HepG2 (cell line): ENCODE measurements around the gene IQCN. TPM values are rescaled to one million over a fixed set of nuclear protein-coding genes. Genes with fewer than 3 reads are reported as not detected.
A peak's percentile ranks its signal among the peaks of the same experiment; 100 is the strongest.

Source experiments
- BCL6 ChIP-seq: IDR thresholded peaks from 2 replicates; pipeline ENCODE4 v1.6.1; 2016; ENCODE audit warnings: missing genetic modification reagents, missing compliant biosample characterization
- BORCS8-MEF2B ChIP-seq: sonication (generic); formaldehyde crosslinking; IDR thresholded peaks from 2 replicates; pipeline ENCODE4 v1.8.0; 2022; ENCODE audit warnings: mild to moderate bottlenecking, missing genetic modification reagents
- BRCA1 ChIP-seq: sonication (generic); formaldehyde crosslinking; IDR thresholded peaks from 2 replicates; pipeline ENCODE4 v1.4.0; 2020; ENCODE audit warnings: missing genetic modification reagents
- CCDC6 ChIP-seq: sonication (generic); formaldehyde crosslinking; IDR thresholded peaks from 2 replicates; pipeline ENCODE4 v1.8.1; 2022; ENCODE audit warnings: mild to moderate bottlenecking, missing genetic modification reagents, moderate library complexity
- EEA1 ChIP-seq: sonication (generic); formaldehyde crosslinking; IDR thresholded peaks from 2 replicates; pipeline ENCODE4 v1.5.1; 2020; ENCODE audit warnings: mild to moderate bottlenecking, missing genetic modification reagents, borderline replicate concordance
- IRF2 ChIP-seq: IDR thresholded peaks from 2 replicates; pipeline ENCODE4 v1.6.1; 2018; ENCODE audit warnings: missing genetic modification reagents, missing compliant biosample characterization
- JUN ChIP-seq: sonication (generic); formaldehyde crosslinking; IDR thresholded peaks from 2 replicates; pipeline ENCODE4 v1.4.0; 2020; ENCODE audit warnings: mild to moderate bottlenecking, missing genetic modification reagents
- KDM1A ChIP-seq: IDR thresholded peaks from 2 replicates; pipeline ENCODE4 v1.6.1; 2016; ENCODE audit warnings: missing compliant biosample characterization
- MED1 ChIP-seq: sonication (generic); formaldehyde crosslinking; IDR thresholded peaks from 2 replicates; pipeline ENCODE4 v1.4.0; 2020; ENCODE audit warnings: missing genetic modification reagents
- MEIS2 ChIP-seq: sonication (generic); formaldehyde crosslinking; IDR thresholded peaks from 2 replicates; pipeline ENCODE4 v1.9.0; 2021; ENCODE audit warnings: mild to moderate bottlenecking, missing genetic modification reagents
- MLX ChIP-seq: IDR thresholded peaks from 2 replicates; pipeline ENCODE4 v1.6.1; 2016
- MXD4 ChIP-seq: IDR thresholded peaks from 2 replicates; pipeline ENCODE4 v1.6.1; 2016; ENCODE audit warnings: mild to moderate bottlenecking, missing biosample characterization, missing genetic modification reagents
- MXI1 ChIP-seq: IDR thresholded peaks from 3 replicates; pipeline ENCODE4 v1.6.1; 2012; ENCODE audit warnings: low read depth, low read length, inconsistent platforms, borderline replicate concordance
- RFX3 ChIP-seq: IDR thresholded peaks from 2 replicates; pipeline ENCODE4 v1.6.1; 2016; ENCODE audit warnings: missing biosample characterization, missing genetic modification reagents
- RNF2 ChIP-seq: fragments of 450-650 bp; conservative IDR thresholded peaks from 2 replicates; pipeline ENCODE4 v1.6.1; 2016; ENCODE audit warnings: low read depth
- RXRB ChIP-seq: IDR thresholded peaks from 2 replicates; pipeline ENCODE4 v1.6.1; 2016; ENCODE audit warnings: borderline replicate concordance, missing genetic modification reagents, missing compliant biosample characterization
- SMAD1 ChIP-seq: sonication (generic); formaldehyde crosslinking; IDR thresholded peaks from 2 replicates; pipeline ENCODE4 v1.4.0; 2020; ENCODE audit warnings: missing genetic modification reagents, low read depth, mild to moderate bottlenecking, borderline replicate concordance
- SOX5 ChIP-seq: IDR thresholded peaks from 2 replicates; pipeline ENCODE4 v1.6.1; 2016; ENCODE audit warnings: borderline replicate concordance
- TAF1 ChIP-seq: sonication (generic); formaldehyde crosslinking; IDR thresholded peaks from 2 replicates; pipeline ENCODE4 v1.4.0; 2020; ENCODE audit warnings: missing genetic modification reagents
- TBX3 ChIP-seq: fragments of 450-650 bp; IDR thresholded peaks from 2 replicates; pipeline ENCODE4 v1.6.1; 2017; ENCODE audit warnings: antibody characterized with exemption, mild to moderate bottlenecking, inconsistent platforms, borderline replicate concordance
- ZBTB49 ChIP-seq: sonication (generic); formaldehyde crosslinking; IDR thresholded peaks from 2 replicates; pipeline ENCODE4 v1.4.0; 2020; ENCODE audit warnings: missing genetic modification reagents, borderline replicate concordance
- ZC3H4 ChIP-seq: sonication (generic); formaldehyde crosslinking; IDR thresholded peaks from 2 replicates; pipeline ENCODE4 v1.4.0; 2020; ENCODE audit warnings: missing genetic modification reagents, borderline replicate concordance
- ZNF143 ChIP-seq: sonication (generic); formaldehyde crosslinking; IDR thresholded peaks from 2 replicates; pipeline ENCODE4 v1.4.0; 2020; ENCODE audit warnings: missing genetic modification reagents
- ZNF460 ChIP-seq: sonication (generic); formaldehyde crosslinking; IDR thresholded peaks from 2 replicates; pipeline ENCODE4 v1.5.1; 2020; ENCODE audit warnings: missing genetic modification reagents, mild to moderate bottlenecking, borderline replicate concordance
- ZNF546 ChIP-seq: sonication (generic); formaldehyde crosslinking; conservative IDR thresholded peaks from 2 replicates; pipeline ENCODE4 v1.8.1; 2023; ENCODE audit warnings: mild to moderate bottlenecking, missing genetic modification reagents
- ZNF597 ChIP-seq: sonication (generic); formaldehyde crosslinking; IDR thresholded peaks from 2 replicates; pipeline ENCODE4 v1.5.0; 2020; ENCODE audit warnings: missing genetic modification reagents
- ZSCAN20 ChIP-seq: sonication (generic); formaldehyde crosslinking; IDR thresholded peaks from 2 replicates; pipeline ENCODE4 v1.4.0; 2020; ENCODE audit warnings: missing genetic modification reagents, mild to moderate bottlenecking, borderline replicate concordance
- ZSCAN22 ChIP-seq: sonication (generic); formaldehyde crosslinking; IDR thresholded peaks from 2 replicates; pipeline ENCODE4 v1.4.0; 2020; ENCODE audit warnings: mild to moderate bottlenecking, missing genetic modification reagents
- polyA plus RNA-seq, 8 experiments: library from polyadenylated mRNA; depleted of rRNA in 3 of 8; stranded (reverse) in 7 of 8; unstranded in 1 of 8; fragments of >200 nt; fragmentation: Illumina TruSeq in 4 of 8; extraction: Trizol in 4 of 8; gene quantifications; 2 replicates each; pipeline versions ENCODE4 v1.2.1 to v1.2.3, GENCODE V29; 2011 to 2016; ENCODE audit warnings: low read depth in 4 of 8, missing spikeins in 1 of 8, mixed read lengths in 1 of 8; ENCODE audit not compliant: insufficient read depth in 1 of 8
- total RNA-seq, 5 experiments: library from RNA; depleted of rRNA; stranded (reverse); fragments of >200 nt; fragmentation: Illumina TruSeq; extraction: Trizol; gene quantifications; 2 replicates each; pipeline ENCODE4 v1.2.3, GENCODE V29; 2016; ENCODE audit warnings: low read depth in 1 of 5

The IQCN gene
- total and polyA plus RNA-seq, 2 of the 13 experiments (the other 11 are each of a cell fraction or from before 2014, with no cell fraction given): 0.04 to 0.18 TPM

GRCh38 chr19:18280247-18281081 is 6.2 kb upstream of the IQCN start (continued):
- no peak for TF ChIP-seq MXI1
- TF ChIP-seq ZC3H4: no peak
- no peak for TF ChIP-seq SMAD1
- no peak for TF ChIP-seq SOX5
- TF ChIP-seq EEA1 (CRISPR knock-in tag): no peak
- TF ChIP-seq IRF2 (CRISPR knock-in tag): peak; percentile 75
- TF ChIP-seq KDM1A (CRISPR knock-in tag): no peak
- peak; percentile 52 for TF ChIP-seq MXD4
- peak; percentile 66; the same call in 1 of the 2 replicates for TF ChIP-seq BORCS8-MEF2B
- TF ChIP-seq RFX3 (CRISPR knock-in tag): no peak
- TF ChIP-seq RXRB (CRISPR knock-in tag): no peak
- TF ChIP-seq TAF1 (CRISPR knock-in tag): peak; percentile 92
- TF ChIP-seq ZNF143 (CRISPR knock-in tag): peak; percentile 28; the same call in 1 of the 2 replicates
- TF ChIP-seq ZNF546 (CRISPR knock-in tag): no peak; the same call in 1 of the 2 replicates
- no peak for TF ChIP-seq ZNF597 (CRISPR knock-in tag)
- no peak for TF ChIP-seq BRCA1 (CRISPR knock-in tag)
- TF ChIP-seq CCDC6 (CRISPR knock-in tag): no peak; the same call in 1 of the 2 replicates
- TF ChIP-seq MED1 (CRISPR knock-in tag): peak; percentile 70
- TF ChIP-seq ZBTB49: 0 out of 2 replicates have a peak, but pooled peaks have one; percentile 37
- TF ChIP-seq ZSCAN22: no peak
- no peak for TF ChIP-seq ZSCAN20 (CRISPR knock-in tag)
- TF ChIP-seq TBX3: no peak
- no peak for TF ChIP-seq JUN
- peak; percentile 26 for TF ChIP-seq BCL6 (CRISPR knock-in tag)
- TF ChIP-seq MEIS2 (CRISPR knock-in tag): peak; percentile 27; the same call in 1 of the 2 replicates
- TF ChIP-seq ZNF460: no peak
- TF ChIP-seq MLX (CRISPR knock-in tag): no peak
- no peak for TF ChIP-seq RNF2
